ENCODE data around the gene AKT1. TPM values are rescaled to one million over a fixed set of nuclear protein-coding genes. Genes with fewer than 3 reads are reported as not detected.
A peak's percentile ranks its signal among the peaks of the same experiment; 100 is the strongest.

The AKT1 gene
- total and polyA plus RNA-seq, 2 of the 13 experiments (the other 11 are each of a cell fraction or from before 2014, with no cell fraction given), result 96.2 to 116 TPM

DNA sequence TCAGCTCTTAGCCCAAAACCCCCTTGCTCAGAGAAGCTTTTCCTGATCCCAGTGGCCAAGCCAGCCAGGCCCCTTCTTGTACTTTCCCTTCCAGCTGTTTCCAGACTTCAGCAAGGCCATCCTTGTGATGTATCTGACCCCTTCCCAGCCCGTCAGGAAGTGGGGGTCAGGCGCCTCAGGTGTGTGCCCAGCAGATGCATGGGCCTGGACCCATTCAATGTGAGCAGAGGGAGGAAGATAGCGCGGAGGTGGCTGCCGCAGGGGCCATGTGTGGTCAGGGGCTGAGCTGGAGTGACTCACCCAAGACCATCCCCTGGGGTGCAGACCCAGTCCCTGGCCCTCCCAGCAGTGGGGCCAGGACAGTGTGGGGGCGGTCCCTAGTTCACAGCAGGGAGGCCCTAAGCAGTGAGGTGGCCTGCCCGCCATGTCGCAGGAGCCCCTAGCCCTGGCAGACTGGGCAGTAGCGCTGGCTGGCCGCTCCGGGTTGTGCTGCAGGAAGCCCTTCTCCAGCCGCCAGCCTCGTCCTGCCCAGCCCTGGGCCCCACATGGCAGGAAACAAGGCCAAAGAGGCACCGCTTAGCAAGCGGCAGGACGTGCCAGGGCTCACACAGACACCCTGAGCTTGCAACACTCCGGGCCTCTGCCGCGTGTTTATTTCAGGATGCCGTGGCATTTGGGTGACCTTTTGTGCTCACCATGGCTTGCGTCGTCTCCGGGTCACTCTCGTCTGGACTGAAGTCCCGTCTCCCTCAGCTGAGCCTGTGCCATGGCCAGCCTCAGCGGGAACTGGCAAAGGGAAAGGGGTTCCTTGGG, 59.5 kb downstream of the AKT1 start (continued):
- TF ChIP-seq, protein P1, sequence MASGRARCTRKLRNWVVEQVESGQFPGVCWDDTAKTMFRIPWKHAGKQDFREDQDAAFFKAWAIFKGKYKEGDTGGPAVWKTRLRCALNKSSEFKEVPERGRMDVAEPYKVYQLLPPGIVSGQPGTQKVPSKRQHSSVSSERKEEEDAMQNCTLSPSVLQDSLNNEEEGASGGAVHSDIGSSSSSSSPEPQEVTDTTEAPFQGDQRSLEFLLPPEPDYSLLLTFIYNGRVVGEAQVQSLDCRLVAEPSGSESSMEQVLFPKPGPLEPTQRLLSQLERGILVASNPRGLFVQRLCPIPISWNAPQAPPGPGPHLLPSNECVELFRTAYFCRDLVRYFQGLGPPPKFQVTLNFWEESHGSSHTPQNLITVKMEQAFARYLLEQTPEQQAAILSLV (CRISPR knock-in tag; IDR thresholded peaks at IDR 0.05; ENCODE audit: borderline replicate concordance), result peak; percentile 87
- TF ChIP-seq RBM22 (optimal IDR thresholded peaks at IDR 0.05; ENCODE audit: low read length) (no peak), KLF15 (CRISPR knock-in tag; IDR thresholded peaks at IDR 0.05; ENCODE audit: borderline replicate concordance) (no peak), TMF1 (CRISPR knock-in tag; IDR thresholded peaks at IDR 0.05; ENCODE audit: low read depth) (no peak; the same call in 1 of the 2 replicates), EP300 (IDR thresholded peaks at IDR 0.05; ENCODE audit: low read depth in 2 of 2, low read length in 2 of 2) (peak in 1 of 2 experiments; percentile 78; a peak in 1 of 4 replicates), EP300 (CRISPR knock-in tag; IDR thresholded peaks at IDR 0.05; ENCODE audit: borderline replicate concordance) (peak; percentile 82), SOX5 (CRISPR knock-in tag; IDR thresholded peaks at IDR 0.05; ENCODE audit: borderline replicate concordance) (peak; percentile 83), SAFB2 (CRISPR knock-in tag; IDR thresholded peaks at IDR 0.05; ENCODE audit: borderline replicate concordance, low read depth) (peak; percentile 59; the same call in 1 of the 2 replicates), HMG20A (CRISPR knock-in tag; IDR thresholded peaks at IDR 0.05; ENCODE audit: borderline replicate concordance) (peak; percentile 74; the same call in 1 of the 2 replicates), TEAD3 (CRISPR knock-in tag; optimal IDR thresholded peaks at IDR 0.05; ENCODE audit: borderline replicate concordance) (peak; percentile 90), POLR2AphosphoS2 (IDR thresholded peaks at IDR 0.05; ENCODE audit: low read depth, low read length) (no peak), BCL6 (CRISPR knock-in tag; IDR thresholded peaks at IDR 0.05) (peak; percentile 76), GPN1 (CRISPR knock-in tag; IDR thresholded peaks at IDR 0.05; ENCODE audit: borderline replicate concordance) (no peak), SPEN (CRISPR knock-in tag; IDR thresholded peaks at IDR 0.05; ENCODE audit: low read depth) (peak; percentile 94), ZNF772 (CRISPR knock-in tag; IDR thresholded peaks at IDR 0.05) (peak; percentile 93)
- TF ChIP-seq, protein P2, sequence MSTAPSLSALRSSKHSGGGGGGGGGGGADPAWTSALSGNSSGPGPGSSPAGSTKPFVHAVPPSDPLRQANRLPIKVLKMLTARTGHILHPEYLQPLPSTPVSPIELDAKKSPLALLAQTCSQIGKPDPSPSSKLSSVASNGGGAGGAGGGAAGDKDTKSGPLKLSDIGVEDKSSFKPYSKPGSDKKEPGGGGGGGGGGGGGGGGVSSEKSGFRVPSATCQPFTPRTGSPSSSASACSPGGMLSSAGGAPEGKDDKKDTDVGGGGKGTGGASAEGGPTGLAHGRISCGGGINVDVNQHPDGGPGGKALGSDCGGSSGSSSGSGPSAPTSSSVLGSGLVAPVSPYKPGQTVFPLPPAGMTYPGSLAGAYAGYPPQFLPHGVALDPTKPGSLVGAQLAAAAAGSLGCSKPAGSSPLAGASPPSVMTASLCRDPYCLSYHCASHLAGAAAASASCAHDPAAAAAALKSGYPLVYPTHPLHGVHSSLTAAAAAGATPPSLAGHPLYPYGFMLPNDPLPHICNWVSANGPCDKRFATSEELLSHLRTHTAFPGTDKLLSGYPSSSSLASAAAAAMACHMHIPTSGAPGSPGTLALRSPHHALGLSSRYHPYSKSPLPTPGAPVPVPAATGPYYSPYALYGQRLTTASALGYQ (CRISPR knock-in tag; IDR thresholded peaks at IDR 0.05), result no peak
- TF ChIP-seq, protein P3, sequence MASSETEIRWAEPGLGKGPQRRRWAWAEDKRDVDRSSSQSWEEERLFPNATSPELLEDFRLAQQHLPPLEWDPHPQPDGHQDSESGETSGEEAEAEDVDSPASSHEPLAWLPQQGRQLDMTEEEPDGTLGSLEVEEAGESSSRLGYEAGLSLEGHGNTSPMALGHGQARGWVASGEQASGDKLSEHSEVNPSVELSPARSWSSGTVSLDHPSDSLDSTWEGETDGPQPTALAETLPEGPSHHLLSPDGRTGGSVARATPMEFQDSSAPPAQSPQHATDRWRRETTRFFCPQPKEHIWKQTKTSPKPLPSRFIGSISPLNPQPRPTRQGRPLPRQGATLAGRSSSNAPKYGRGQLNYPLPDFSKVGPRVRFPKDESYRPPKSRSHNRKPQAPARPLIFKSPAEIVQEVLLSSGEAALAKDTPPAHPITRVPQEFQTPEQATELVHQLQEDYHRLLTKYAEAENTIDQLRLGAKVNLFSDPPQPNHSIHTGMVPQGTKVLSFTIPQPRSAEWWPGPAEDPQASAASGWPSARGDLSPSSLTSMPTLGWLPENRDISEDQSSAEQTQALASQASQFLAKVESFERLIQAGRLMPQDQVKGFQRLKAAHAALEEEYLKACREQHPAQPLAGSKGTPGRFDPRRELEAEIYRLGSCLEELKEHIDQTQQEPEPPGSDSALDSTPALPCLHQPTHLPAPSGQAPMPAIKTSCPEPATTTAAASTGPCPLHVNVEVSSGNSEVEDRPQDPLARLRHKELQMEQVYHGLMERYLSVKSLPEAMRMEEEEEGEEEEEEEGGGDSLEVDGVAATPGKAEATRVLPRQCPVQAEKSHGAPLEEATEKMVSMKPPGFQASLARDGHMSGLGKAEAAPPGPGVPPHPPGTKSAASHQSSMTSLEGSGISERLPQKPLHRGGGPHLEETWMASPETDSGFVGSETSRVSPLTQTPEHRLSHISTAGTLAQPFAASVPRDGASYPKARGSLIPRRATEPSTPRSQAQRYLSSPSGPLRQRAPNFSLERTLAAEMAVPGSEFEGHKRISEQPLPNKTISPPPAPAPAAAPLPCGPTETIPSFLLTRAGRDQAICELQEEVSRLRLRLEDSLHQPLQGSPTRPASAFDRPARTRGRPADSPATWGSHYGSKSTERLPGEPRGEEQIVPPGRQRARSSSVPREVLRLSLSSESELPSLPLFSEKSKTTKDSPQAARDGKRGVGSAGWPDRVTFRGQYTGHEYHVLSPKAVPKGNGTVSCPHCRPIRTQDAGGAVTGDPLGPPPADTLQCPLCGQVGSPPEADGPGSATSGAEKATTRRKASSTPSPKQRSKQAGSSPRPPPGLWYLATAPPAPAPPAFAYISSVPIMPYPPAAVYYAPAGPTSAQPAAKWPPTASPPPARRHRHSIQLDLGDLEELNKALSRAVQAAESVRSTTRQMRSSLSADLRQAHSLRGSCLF (CRISPR knock-in tag; IDR thresholded peaks at IDR 0.05; ENCODE audit: borderline replicate concordance), result no peak
- TF ChIP-seq, protein P4, sequence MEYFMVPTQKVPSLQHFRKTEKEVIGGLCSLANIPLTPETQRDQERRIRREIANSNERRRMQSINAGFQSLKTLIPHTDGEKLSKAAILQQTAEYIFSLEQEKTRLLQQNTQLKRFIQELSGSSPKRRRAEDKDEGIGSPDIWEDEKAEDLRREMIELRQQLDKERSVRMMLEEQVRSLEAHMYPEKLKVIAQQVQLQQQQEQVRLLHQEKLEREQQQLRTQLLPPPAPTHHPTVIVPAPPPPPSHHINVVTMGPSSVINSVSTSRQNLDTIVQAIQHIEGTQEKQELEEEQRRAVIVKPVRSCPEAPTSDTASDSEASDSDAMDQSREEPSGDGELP (IDR thresholded peaks at IDR 0.05; ENCODE audit: borderline replicate concordance, low read depth), result peak; percentile 82; the same call in 1 of the 2 replicates
